Brain pericyte (primary cell): ENCODE measurements around the gene TYMP.

Source experiments
- DNase-seq: peaks from one replicate; pipeline ENCODE4 v3.0.0-alpha.2; 2012; ENCODE audit warnings: low read depth, low spot score

TYMP gene, protein sequence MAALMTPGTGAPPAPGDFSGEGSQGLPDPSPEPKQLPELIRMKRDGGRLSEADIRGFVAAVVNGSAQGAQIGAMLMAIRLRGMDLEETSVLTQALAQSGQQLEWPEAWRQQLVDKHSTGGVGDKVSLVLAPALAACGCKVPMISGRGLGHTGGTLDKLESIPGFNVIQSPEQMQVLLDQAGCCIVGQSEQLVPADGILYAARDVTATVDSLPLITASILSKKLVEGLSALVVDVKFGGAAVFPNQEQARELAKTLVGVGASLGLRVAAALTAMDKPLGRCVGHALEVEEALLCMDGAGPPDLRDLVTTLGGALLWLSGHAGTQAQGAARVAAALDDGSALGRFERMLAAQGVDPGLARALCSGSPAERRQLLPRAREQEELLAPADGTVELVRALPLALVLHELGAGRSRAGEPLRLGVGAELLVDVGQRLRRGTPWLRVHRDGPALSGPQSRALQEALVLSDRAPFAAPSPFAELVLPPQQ

DNA sequence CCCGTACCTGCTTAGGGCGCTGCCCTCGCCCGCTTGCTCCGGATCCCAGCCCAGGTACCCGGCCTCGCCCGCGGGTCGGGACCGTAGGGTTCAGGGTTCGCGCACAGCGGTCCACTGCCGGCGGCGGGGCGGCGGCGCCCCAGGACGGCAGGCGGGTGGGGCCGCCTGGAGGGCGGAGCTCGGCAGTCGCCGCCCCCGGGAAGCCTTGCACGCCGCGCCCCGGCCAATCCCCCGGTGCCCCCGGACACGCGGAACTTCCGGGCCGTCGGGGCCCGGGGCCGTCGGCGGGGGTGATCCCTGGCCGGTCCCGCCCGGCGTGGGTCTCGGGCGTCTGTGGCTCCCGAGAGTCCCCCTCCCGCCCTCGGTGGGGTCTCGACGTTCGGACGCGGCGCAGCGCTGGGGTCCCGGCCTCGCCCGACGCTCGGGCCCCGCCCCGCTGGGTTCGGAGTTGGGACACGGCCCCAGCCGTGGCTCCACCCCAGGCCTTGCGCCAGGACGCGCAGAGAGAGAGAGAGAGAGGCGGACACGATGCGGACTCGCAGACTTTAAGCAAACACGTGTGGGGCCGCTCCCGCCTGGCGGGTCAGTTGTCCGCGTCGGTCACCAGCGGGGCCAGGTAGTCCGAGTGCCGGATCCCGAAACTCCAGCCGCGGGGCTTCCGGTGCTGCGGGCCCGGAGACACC is at the start of gene TYMP:
TSS of gene TYMP (minus strand) at position 116 of the 683 bp plus-strand sequence. CDS start 303 bp downstream, outside the sequence.
- DNase-seq = no peak

GRCh38 chr22:50578776-50579310 is 49.0 kb upstream of the TYMP start:
- DNase-seq = no peak

- no peak for DNase-seq
Measured at GRCh38 chr22:50577987-50578775, 48.4 kb upstream of the TYMP start, which contains the start of gene CPT1B. Gene CPT1B, minus strand, starts transcription at chr22:50578427. Its CDS starts 512 bp downstream, at chr22:50577915.

DNA sequence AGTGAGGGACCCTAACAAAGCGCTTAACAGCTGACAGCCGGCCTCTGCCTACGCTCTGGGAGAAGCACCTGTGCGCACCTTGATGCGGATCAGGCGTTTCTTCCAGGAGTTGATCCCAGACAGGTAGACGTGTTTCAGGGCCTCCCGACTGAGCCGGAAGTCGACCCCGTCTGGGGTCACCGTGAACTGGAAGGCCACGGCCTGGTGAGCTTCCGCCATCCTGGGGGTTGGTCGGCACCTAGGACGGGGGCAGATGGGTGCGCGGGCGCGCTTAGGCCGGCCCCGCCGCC is 47.8 kb upstream of the TYMP start:
- DNase-seq = no peak

DNA sequence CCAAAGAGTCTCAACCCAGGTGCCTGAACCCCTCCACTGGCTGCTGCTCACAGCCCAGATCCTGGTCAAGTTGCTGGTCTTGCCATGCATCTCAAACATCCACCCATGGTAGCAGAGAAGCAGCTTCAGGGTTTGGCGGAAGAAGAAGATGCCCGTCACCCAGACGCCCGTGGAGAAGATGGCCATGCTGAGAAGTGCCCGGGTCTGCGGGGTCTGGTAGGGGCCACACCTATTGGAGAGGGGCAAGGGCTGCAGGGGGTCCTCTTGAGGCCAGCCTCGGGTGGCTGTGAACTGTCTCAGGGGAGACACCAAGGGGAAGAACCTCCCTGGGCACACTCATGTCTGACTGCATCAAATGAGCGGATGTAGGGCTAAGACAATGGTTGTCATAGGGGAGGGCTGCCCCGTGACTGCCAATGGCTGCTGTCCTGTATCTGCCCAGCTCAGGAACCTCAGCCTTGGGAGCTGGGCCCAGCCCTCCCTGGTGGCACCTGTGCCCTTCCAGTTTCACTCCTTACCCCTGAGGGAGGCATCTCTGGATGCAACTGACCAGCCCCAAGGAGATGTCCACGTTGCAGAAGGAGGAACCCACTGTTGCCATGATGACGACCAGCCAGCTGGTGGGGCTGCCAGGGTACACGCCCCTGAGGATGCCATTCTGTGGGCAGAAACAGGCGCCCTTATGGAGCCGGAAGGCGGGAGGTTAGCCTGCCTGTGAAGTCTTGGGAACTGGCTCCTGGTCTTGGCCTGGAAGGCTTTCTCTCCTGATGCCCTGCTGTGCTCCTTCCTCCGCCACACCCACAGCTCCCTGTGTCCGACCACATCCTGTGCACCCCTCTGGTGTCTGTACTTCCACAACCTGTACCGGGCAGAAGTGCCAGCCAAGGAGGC is 47.2 kb upstream of the TYMP start:
- DNase-seq = no peak

- no peak for DNase-seq
Measured at GRCh38 chr22:50576070-50576469, 46.3 kb upstream of the TYMP start.

- no peak for DNase-seq
Measured at GRCh38 chr22:50575426-50575941, 45.7 kb upstream of the TYMP start.

DNA sequence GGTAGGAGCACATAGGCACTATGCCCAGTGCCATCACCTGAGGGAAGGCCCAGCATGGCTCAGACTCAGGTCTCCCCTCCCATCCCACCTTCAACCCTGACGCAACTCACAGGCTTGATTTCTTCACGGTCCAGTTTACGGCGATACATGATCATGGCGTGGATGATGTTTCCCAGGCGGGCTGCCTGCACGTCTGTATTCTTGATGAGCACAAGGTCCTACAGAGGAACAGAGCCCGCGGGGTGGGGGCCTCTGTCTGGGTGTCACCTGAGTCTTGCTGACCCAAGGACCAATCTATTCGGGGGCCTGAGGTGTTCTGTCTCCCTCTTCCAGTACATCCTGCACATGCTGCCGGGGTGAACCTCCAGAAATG is 44.6 kb upstream of the TYMP start:
- DNase-seq = no peak

DNA sequence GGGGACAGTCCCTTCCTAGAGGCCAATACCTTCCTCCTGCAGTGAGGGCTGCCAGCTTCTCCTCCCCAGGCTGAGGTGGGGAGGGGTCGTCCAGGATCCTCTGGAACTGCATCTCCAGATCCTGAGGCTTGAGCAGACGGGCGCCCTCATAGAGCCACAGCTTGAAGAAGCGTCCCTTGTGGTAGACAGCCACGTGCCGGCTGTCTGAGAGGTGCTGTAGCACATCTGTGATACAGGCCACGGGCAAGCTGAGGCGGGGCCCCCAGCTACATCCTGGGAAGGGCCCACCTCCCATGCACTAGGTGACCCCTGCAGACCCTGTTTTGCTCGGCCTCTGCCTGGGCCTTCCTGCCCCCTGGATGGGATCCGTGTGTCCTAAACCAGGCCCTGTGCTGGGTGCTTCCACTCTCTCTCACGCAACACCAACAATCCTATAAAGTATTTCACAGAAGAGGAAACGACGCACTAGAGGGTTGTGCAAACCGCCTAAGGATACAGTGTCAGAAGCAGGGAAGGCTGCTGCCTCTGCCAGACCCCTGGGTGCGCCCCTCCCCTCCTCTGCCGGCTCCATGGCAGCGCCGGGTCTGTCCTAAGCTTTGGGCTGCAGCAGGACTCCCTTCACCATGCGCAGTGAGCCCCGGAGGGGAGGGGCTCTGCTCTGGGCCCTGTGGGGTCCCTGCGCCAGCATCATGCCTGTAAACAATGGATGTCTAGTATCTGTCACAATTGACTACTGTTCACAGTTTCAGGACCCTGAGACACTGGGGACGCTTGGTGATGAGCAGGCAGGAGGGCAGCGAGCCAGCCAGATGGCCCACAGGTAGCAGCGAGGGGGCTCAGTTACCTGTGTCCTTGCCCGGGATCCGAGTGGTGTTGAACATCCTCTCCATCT is 43.9 kb upstream of the TYMP start:
- no peak for DNase-seq

DNA sequence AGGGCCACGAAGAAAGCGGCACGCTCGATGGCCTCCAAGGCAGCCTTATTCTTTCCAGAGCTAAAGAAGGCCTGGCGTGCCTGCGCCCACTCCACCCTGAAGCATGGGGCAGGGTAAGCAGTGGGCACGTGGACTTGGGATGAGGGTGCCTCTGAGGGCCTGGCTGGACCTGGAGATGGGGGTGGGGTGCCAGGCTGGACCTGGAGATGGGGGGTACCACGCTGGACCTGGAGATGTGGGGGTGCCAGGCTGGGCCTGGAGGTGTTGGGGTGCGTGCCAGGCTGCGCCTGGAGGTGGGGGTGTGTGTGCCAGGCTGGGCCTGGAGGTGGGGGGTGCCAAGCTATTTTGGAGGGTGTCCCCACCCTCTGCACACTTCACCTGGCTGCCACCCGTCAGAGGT is 43.2 kb upstream of the TYMP start:
- DNase-seq = no peak

- DNase-seq = no peak
Measured at GRCh38 chr22:50571264-50572175, 41.7 kb upstream of the TYMP start.

- no peak for DNase-seq
Measured at GRCh38 chr22:50570861-50571260, 41.0 kb upstream of the TYMP start.

DNA sequence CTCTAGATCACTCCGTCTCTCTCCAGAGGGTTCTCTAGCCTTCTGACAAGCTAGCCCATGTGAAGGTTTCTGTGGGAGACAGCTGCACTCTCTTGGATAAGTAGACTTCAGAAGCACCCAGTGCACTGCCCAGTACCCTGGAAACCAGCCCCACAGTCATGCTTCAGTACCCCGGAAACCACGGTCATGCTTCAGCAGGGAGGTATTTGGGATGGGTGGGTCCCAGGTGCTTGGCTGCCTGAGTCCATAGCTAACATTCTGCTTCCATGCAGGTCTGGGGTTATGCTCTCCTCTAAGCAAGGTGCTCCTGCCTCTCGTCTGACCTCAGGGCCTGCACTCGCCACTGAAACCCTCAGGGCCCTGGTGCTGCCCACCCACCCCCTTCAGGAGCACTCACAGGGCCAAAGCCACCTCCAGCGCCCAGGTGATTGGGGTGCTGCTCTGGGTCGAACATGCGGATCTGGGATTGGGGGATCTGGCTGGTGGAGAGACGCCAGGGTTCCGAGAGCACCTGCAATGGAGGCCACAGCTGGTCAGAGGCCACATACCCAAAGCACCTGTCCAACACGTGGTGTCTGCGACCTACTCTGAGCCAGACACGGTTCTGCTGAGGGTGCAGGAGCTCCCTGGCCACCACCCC is 40.2 kb upstream of the TYMP start:
- DNase-seq = no peak

DNA sequence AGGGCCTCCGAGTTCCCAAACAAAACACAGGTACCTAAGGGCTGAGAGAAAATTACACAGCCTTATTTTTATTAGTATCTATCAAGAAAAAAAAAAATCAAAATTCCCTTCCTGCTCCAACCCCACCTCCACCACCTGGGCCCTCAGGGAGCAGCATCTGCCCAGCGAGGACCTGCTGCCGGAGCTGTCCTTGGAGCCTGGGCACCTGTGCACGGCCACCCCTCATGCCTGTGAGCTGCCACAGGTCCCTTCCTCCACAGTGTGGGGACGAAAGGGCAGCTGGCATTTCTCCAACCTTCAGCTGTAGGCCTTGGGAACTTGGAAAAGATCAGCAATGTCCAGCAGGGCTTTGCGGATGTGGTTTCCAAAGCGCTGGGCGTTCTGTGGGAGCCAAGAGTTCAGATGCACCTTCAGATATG is 39.2 kb upstream of the TYMP start:
- DNase-seq = no peak

GRCh38 chr22:50568626-50569025 is 38.8 kb upstream of the TYMP start:
- DNase-seq = no peak

DNA sequence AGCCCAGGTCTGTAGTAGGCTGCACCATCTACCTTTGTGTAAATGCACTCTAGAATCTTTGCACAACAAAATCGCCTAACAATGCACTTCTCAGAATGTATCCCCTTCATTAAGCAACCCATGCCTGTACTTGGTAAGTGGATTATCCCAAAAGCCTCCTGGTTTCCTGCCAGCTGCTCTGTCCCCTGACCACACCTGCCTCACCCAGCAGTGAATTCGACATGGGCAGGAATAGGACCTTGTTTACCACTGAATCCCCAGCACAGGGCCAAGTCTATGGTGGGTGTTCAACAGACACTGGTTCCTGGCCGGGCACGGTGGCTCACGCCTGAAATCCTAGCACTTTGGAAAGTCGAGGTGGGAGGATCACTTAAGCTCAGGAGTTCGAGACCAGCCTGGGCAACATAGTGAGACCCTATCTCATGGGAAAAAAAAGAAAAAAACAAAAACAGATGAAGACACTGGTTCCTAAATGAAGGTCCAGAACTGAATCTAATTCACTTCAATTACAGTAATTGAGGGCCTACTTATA is 38.0 kb upstream of the TYMP start:
- no peak for DNase-seq

DNA sequence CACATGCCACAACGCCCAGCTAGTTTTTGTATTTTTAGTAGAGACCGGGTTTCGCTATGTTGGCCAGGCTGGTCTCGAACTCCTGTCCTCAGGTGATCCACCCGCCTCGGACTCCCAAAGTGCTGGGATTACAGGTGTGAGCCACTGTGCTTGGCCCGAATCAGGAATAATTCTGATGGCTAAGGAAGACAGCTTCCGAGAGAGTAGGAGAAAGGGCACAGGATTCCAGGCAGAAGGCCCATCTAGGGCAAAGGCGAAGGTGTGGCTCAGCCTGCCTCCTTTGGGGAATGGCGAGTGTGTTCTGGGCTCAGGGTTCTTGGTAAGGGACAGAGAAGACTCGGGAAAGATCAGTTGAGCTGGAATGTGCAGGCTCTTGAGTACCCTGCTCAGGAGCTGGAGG is 34.5 kb upstream of the TYMP start:
- DNase-seq = no peak
